Hematopoietic multipotent progenitor cell treated with erythropoietin and hydrocortisone succinate and interleukin-3 and kit ligand, for 15 days (in vitro differentiated cells): ENCODE results near the gene PRB4.
"Not testable (repeated sequence)": the region's sequence is repeated elsewhere in the genome, so short reads cannot be mapped to it uniquely, and the experiment has no call there.

Source experiments
- DNase-seq: peaks from one replicate; pipeline ENCODE4 v3.0.0-alpha.2; 2015; ENCODE audit warnings: low spot score

The PRB4 gene

DNA sequence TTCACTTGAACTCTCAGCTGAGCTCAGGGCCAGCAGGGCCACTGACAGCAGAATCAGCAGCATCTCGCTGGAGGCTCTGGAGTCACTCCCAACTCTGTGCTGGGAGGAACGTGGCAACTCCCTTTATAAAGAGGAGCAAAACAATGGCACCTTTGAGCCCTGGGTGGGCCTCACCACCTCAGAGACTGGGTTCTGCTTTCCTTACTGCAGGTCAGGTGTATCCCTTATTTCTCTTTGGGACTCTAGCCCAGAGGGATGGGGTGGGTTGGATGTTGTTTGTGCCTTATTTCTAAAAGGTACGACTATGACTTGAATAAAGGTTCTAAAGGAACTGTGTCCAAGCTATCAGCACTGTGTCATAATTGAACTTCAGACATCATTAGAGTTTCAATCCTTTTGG lies at the start of gene PRB4:
TSS of gene PRB4 (minus strand) at position 101 of the 400 bp plus-strand sequence. CDS start at position 63, 38 bp downstream.
- no peak for DNase-seq

DNA sequence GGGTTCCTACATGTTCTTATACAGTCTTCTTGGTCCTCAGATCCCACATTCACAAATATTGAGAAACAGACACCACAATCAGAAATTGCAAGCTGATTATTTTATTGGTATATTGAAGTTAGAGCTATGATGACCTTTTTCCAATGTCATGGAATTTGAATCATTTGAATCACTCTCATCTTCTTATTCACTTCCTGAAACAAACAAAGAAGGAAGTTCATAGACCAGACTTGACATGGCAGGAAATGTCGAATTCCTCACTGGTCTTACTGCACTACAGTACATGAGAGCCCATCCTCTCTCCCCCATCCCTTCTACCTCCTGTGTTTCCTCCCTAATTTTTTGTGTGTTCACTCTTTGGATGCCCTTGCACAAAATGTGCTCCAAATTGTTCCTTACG lies 41.5 kb upstream of the PRB4 start:
- not testable (repeated sequence) for DNase-seq

DNA sequence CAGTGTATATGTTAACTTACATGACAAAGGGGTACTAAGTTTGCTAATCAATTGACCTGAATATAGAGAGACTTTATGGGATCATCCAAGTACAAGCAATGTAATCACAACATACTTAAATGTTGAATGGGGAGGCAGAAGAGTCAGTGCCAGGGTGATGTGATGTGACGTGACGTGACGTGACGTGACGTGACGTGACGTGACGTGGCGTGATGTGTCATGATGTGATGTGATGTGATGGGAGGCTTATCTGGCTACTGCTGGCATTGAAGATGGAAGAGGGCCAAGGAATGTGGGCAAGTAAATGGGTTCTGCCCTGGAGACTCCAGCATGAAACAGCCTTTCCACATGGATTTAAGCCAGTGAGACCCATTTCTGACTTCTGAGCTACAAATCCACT lies 38.2 kb upstream of the PRB4 start:
- no peak for DNase-seq

DNA sequence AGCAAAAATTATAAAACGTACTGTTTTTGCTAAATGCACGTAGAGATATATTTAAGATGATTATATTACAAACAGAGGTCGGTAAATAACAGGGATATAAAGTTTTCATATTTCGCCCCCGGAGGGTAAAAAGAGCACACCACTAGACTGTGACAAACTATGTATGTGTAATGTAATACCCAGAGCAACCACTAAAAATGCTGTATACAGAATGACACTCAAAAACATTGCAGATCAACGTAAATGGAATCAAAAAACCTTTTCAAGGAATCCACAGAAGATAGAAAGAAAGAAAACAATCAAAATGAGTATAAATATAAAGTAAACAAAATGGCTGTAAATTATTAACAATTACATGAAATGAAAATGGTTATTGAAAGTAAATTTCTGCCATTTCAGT lies 37.6 kb upstream of the PRB4 start:
- DNase-seq = no peak

DNA sequence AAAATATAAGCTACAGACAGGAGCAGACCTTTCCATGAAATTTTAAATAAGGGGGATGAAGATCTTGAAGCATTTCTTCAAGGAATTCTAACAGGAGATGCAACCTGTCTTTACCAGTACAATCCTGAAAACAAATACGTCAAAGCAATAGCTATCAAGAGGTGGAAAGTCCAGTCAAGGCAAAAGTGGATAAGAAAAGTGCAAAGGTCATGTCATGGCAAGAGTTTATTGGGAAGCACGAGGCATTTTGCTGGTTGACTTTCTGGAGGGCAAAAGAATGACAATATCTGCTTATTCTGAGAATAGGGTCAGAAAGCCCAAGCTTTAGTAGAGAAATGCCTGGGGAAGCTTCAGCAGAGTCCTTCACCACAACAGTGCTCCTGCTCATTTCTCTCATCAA lies 34.3 kb upstream of the PRB4 start:
- no peak for DNase-seq

DNA sequence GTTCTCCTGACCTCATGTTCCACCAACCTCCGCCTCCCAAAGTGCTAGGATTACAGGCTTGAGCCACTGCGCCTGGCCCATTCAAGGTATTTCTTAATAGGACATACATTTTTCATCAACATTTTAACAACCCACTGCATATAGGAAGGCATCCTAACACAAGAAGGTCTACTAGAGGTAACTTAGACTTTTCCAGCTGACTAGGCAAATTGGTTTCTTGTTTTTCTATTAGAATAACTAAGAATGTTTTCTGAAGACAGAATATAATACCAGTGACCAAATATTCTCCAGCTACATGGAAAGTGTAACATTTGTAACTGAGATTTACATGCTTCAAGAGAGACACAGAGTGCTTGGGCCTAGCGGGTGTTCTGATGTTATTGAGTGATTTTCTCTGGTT lies 14.2 kb upstream of the PRB4 start:
- no peak for DNase-seq

DNA sequence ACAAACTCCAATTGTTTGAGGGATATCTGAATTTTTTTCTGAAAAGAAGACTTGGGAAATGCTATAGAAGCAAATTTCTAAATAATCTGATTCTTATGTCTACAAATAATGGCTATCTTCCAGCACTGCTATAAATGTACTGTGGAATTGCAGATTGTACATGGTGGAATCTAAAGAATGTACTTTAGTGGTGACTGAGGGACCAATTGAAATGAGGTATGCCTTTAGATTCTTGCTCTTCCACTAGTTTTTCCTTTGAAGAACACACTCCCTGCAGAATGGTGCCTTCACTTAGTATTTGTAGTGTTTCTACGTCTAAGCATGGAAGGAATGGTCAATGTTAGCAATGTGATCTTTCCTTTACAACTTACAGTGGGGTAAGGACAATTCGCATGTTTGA lies 11.7 kb upstream of the PRB4 start:
- no peak for DNase-seq

DNA sequence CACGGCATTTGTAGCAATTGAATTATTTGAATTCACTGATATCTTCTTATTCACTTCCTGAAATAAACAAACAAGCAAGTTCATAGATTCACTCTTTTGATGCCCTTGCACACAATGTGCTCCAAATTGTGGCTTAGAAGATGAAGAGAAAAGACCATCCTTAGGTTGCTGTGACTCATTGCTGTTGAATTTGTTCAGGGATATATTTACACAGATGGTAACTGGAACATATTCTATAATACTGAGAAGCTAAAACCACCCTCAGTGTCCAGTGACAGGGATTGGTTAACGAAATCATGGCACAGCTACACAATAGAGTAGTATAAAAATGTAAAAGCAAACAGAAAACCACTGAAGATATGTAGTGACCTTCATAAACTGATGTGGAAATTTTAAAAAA lies 3.1 kb downstream of the PRB4 start:
- no peak for DNase-seq

DNA sequence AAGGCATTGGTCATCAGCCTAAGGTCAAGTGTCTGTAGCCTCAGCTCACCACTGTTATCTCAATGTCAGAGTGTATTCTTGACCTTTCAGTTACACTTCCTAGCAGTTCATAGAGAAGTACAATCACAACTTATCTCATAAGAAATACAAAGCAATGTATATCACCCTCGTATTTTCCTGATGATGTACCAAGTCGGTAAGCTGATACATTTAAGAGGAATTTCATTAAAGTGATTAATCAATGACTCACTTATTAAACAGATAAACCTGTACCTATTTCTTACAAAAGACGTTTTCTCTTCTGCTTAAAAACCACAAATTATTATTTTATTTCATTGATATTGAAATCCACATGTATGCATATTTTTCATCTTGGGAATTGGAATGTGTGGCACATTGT lies 36.8 kb downstream of the PRB4 start:
- no peak for DNase-seq

DNA sequence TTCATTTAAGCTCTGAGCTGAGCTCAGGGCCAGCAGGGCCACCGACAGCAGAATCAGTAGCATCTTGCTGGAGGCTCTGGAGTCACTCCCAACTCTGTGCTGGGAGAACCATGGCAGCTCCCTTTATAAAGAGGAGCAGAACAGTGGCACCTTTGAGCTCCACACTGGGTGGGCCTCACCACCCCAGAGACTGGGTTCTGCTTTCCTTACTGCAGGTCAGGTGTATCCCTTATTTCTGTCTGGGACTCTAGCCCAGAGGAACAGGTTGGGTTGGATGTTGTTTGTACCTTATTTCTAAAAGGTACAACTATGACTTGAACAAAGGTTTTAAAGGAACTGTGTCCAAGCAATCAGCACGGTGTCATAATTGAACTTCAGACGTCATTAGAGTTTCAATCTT lies 40.6 kb downstream of the PRB4 start, which contains the start of gene PRB3:
TSS of gene PRB3 (minus strand) at position 101 of the 400 bp plus-strand sequence. CDS start at position 63, 38 bp downstream.
- no peak for DNase-seq

DNA sequence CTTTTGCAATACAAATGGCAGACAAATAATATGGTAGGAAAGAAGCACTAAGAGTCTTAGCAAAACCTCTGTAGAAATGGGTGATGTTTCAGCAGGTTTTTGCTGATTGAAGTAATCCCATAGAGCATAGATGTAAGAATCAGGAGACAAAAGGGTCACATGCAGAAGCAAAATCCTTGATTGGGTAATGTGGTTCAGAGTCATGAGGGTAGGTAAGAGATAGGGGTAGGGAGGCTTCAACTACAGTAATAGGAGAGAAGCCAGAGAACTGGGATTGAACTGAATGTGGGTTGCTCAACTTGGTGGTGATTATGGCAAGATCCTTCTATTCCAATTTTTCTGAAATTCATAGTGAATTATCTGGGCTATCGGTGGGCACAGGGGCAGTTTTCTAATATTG lies 45.7 kb downstream of the PRB4 start:
- DNase-seq = no peak
